Measurements from ENCODE around the gene ZKSCAN4. TPM values are rescaled to one million over a fixed set of nuclear protein-coding genes. Genes with fewer than 3 reads are reported as not detected.

Gene ZKSCAN4
- total and polyA plus RNA-seq, 8 donors = 4.9 to 13.4 (median 11.8) TPM

GRCh38 chr6:28206928-28207509, 45.0 kb downstream of the ZKSCAN4 start:
- peak overlapping the region in 1 of 2 donors; percentile 27 for H3K4me3 ChIP-seq
- TF ChIP-seq CTCF (IDR thresholded peaks at IDR 0.05) = no peak
- H3K27ac ChIP-seq = peak overlapping the region in 1 of 2 donors; percentile 7
- intact Hi-C loops (cut with DNase I) = no loop called here
- peak; percentile 82 for ATAC-seq
- H3K36me3 ChIP-seq = no peaks in the 10 kb centered on the region
- peaks cover 0 to 6% of the 10 kb centered on the region in 2 donors for H3K9me3 ChIP-seq
- DNase-seq = peak in 1 of 4 donors; percentile 30
- peaks cover 0 to 18% of the 10 kb centered on the region in 2 donors for H3K4me1 ChIP-seq
- peaks cover 78 to 92% of the 10 kb centered on the region in 2 donors for H3K27me3 ChIP-seq

GRCh38 chr6:28206527-28206926, 45.5 kb downstream of the ZKSCAN4 start:
- no peaks in the 10 kb centered on the region for H3K36me3 ChIP-seq
- peaks cover 73 to 92% of the 10 kb centered on the region in 2 donors for H3K27me3 ChIP-seq
- no peak for TF ChIP-seq CTCF (IDR thresholded peaks at IDR 0.05)
- no peak overlapping the region for H3K27ac ChIP-seq
- ATAC-seq (no peak), DNase-seq (no peak)
- H3K4me1 ChIP-seq = peaks cover 0 to 17% of the 10 kb centered on the region in 2 donors
- H3K9me3 ChIP-seq = peaks cover 0 to 6% of the 10 kb centered on the region in 2 donors
- intact Hi-C loops (cut with DNase I) = no loop called here
- H3K4me3 ChIP-seq = no peak overlapping the region

GRCh38 chr6:28205879-28206278, 46.2 kb downstream of the ZKSCAN4 start:
- TF ChIP-seq CTCF (IDR thresholded peaks at IDR 0.05) = no peak
- H3K9me3 ChIP-seq = peaks cover 0 to 6% of the 10 kb centered on the region in 2 donors
- ATAC-seq (no peak), DNase-seq (no peak)
- H3K36me3 ChIP-seq = no peaks in the 10 kb centered on the region
- H3K4me3 ChIP-seq = no peak overlapping the region
- peaks cover 67 to 92% of the 10 kb centered on the region in 2 donors for H3K27me3 ChIP-seq
- intact Hi-C loops (cut with DNase I) = no loop called here
- H3K4me1 ChIP-seq = peaks cover 0 to 17% of the 10 kb centered on the region in 2 donors
- H3K27ac ChIP-seq = no peak overlapping the region

- H3K27me3 ChIP-seq = peaks cover 40 to 74% of the 10 kb centered on the region in 2 donors
- intact Hi-C loops (cut with DNase I) = no loop called here
- TF ChIP-seq CTCF (IDR thresholded peaks at IDR 0.05) = no peak
- no peak overlapping the region for H3K27ac ChIP-seq
- ATAC-seq = no peak
- H3K36me3 ChIP-seq = no peaks in the 10 kb centered on the region
- no peak for DNase-seq
- peaks cover 0 to 14% of the 10 kb centered on the region in 2 donors for H3K4me1 ChIP-seq
- no peak overlapping the region for H3K4me3 ChIP-seq
- H3K9me3 ChIP-seq = peaks cover 0 to 6% of the 10 kb centered on the region in 2 donors
These were observed 48.9 kb downstream of the ZKSCAN4 start for GRCh38 chr6:28203201-28203600.

- no peak overlapping the region for H3K27ac ChIP-seq
- no peaks in the 10 kb centered on the region for H3K36me3 ChIP-seq
- peaks cover 12 to 52% of the 10 kb centered on the region in 2 donors for H3K27me3 ChIP-seq
- H3K4me3 ChIP-seq = no peak overlapping the region
- ATAC-seq (no peak), DNase-seq (no peak)
- TF ChIP-seq CTCF (IDR thresholded peaks at IDR 0.05) = no peak
- intact Hi-C loops (cut with DNase I) = no loop called here
- H3K9me3 ChIP-seq = peaks cover 0 to 16% of the 10 kb centered on the region in 2 donors
- H3K4me1 ChIP-seq = no peaks in the 10 kb centered on the region
These were observed 52.0 kb downstream of the ZKSCAN4 start for GRCh38 chr6:28200020-28200419.

Other genes with a start within 250 kb of the ZKSCAN4 start
- 1 to 10 TPM; 3.4 to 4.2 TPM for gene ZNF165, start 171.7 kb downstream of the ZKSCAN4 start, total RNA-seq
- 1 to 10 TPM; 2.4 to 3.8 (median 2.9) TPM for gene ZNF165, start 171.7 kb downstream of the ZKSCAN4 start, polyA plus RNA-seq (ENCODE audit: insufficient read length in 6 of 6)
- gene ZSCAN16, start 127.7 kb downstream of the ZKSCAN4 start, total RNA-seq = 1 to 10 TPM; 3.0 to 4.6 TPM
- gene ZSCAN16, start 127.7 kb downstream of the ZKSCAN4 start, polyA plus RNA-seq (ENCODE audit: insufficient read length in 6 of 6) = 10 to 100 TPM in 5 of 6 donors, 1 to 10 TPM in 1; 8.9 to 12.0 (median 10.3) TPM
- 10 to 100 TPM; 14.1 to 15.4 TPM for gene ZKSCAN8, start 110.4 kb downstream of the ZKSCAN4 start, total RNA-seq
- 10 to 100 TPM; 40.5 to 50.2 (median 45.6) TPM for gene ZKSCAN8, start 110.4 kb downstream of the ZKSCAN4 start, polyA plus RNA-seq (ENCODE audit: insufficient read length in 6 of 6)
- 10 to 100 TPM; 10.6 to 12.3 TPM for gene ZSCAN9, start 27.0 kb downstream of the ZKSCAN4 start, total RNA-seq
- 10 to 100 TPM; 34.6 to 39.8 (median 37.1) TPM for gene ZSCAN9, start 27.0 kb downstream of the ZKSCAN4 start, polyA plus RNA-seq (ENCODE audit: insufficient read length in 6 of 6)
- 1 to 10 TPM; 1.0 to 1.5 TPM for gene NKAPL, start 7.0 kb upstream of the ZKSCAN4 start, total RNA-seq
- gene NKAPL, start 7.0 kb upstream of the ZKSCAN4 start, polyA plus RNA-seq (ENCODE audit: insufficient read length in 6 of 6) = 1 to 10 TPM in 5 of 6 donors, under 1 TPM in 1; 0.87 to 1.3 (median 1.1) TPM
- gene ZSCAN26, start 14.9 kb upstream of the ZKSCAN4 start, total RNA-seq = 1 to 10 TPM; 9.6 to 9.9 TPM
- 10 to 100 TPM; 34.4 to 50.2 (median 40.3) TPM for gene ZSCAN26, start 14.9 kb upstream of the ZKSCAN4 start, polyA plus RNA-seq (ENCODE audit: insufficient read length in 6 of 6)
- 1 to 10 TPM; 3.8 to 4.6 TPM for gene PGBD1, start 29.3 kb upstream of the ZKSCAN4 start, total RNA-seq
- 10 to 100 TPM; 12.4 to 15.3 (median 12.8) TPM for gene PGBD1, start 29.3 kb upstream of the ZKSCAN4 start, polyA plus RNA-seq (ENCODE audit: insufficient read length in 6 of 6)
- 10 to 100 TPM in 1 of 2 donors, 1 to 10 TPM in 1; 7.1 to 30.8 TPM for gene ZSCAN31, start 83.9 kb upstream of the ZKSCAN4 start, total RNA-seq
- gene ZSCAN31, start 83.9 kb upstream of the ZKSCAN4 start, polyA plus RNA-seq (ENCODE audit: insufficient read length in 6 of 6) = 10 to 100 TPM in 5 of 6 donors, 1 to 10 TPM in 1; 9.9 to 12.0 (median 10.9) TPM
- 1 to 10 TPM; 7.0 to 7.7 TPM for gene ZKSCAN3, start 97.7 kb upstream of the ZKSCAN4 start, total RNA-seq
- 10 to 100 TPM; 10.6 to 15.7 (median 14.0) TPM for gene ZKSCAN3, start 97.7 kb upstream of the ZKSCAN4 start, polyA plus RNA-seq (ENCODE audit: insufficient read length in 6 of 6)
- 1 to 10 TPM; 5.2 to 6.0 TPM for gene ZSCAN12, start 147.5 kb upstream of the ZKSCAN4 start, total RNA-seq
- 10 to 100 TPM; 14.4 to 20.1 (median 16.6) TPM for gene ZSCAN12, start 147.5 kb upstream of the ZKSCAN4 start, polyA plus RNA-seq (ENCODE audit: insufficient read length in 6 of 6)
- gene ZSCAN23, start 191.2 kb upstream of the ZKSCAN4 start, total RNA-seq = 1 to 10 TPM; 1.2 to 5.2 TPM
- 10 to 100 TPM; 15.2 to 25.0 (median 22.1) TPM for gene ZSCAN23, start 191.2 kb upstream of the ZKSCAN4 start, polyA plus RNA-seq (ENCODE audit: insufficient read length in 6 of 6)

All from left lung (tissue), 10 donors.